ENCODE results near the gene DPYSL4.

Gene DPYSL4

DNA sequence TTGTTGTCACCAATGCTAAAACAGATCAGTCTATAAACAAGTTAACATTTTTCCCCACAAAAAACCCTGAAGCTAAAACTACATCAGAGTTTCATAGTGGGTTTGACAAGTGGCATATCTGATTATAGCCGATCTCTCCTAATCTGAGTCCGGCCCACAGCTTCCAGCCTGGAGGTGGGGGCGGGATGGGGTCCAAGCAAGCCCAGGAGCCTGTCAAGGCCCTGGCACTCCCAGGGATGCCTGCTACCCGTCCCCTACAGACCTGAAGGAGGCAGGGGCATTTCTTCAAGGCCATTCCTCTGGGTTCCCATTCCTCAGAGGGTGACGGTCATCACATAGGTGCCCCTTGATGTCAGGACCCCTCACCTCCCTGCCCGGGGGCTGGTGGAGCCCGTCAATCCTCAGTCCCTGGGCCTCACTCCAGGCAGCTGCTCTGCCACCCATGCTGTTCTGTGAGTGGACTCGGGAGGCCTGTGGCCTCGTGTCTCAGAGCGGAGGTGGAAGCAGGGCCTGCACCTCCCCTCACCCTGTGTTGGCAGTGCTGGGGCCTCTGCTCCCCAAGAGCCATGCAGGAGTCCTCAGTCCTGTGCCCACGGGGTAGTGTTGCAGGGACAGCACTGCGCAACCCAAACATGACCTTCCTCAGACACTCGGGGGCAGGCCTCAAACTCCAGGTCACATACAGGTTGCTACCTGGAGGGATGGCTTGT, 8.8 kb downstream of the DPYSL4 start:
- Histone ChIP-seq H2AFZ (ENCODE audit: low read depth) (no peak overlapping the region), H3K4me3 (IDR thresholded peaks at IDR 0.05; ENCODE audit: insufficient read depth, low read depth, low read length) (no peak overlapping the region), H4K20me1 (ENCODE audit: insufficient read depth) (no peaks in the 10 kb centered on the region), H3K36me3 (ENCODE audit: insufficient read depth) (no peaks in the 10 kb centered on the region), H3K27ac (no peak overlapping the region), H3K4me2 (no peak overlapping the region), H3K9ac (no peak overlapping the region), H3K27me3 (ENCODE audit: insufficient read depth, low read depth) (no peaks in the 10 kb centered on the region), H3K4me1 (ENCODE audit: low read depth, poor library complexity, severe bottlenecking) (no peaks in the 10 kb centered on the region), H3K79me2 (ENCODE audit: insufficient read depth, low read depth) (no peaks in the 10 kb centered on the region)
- TF ChIP-seq, protein P1, sequence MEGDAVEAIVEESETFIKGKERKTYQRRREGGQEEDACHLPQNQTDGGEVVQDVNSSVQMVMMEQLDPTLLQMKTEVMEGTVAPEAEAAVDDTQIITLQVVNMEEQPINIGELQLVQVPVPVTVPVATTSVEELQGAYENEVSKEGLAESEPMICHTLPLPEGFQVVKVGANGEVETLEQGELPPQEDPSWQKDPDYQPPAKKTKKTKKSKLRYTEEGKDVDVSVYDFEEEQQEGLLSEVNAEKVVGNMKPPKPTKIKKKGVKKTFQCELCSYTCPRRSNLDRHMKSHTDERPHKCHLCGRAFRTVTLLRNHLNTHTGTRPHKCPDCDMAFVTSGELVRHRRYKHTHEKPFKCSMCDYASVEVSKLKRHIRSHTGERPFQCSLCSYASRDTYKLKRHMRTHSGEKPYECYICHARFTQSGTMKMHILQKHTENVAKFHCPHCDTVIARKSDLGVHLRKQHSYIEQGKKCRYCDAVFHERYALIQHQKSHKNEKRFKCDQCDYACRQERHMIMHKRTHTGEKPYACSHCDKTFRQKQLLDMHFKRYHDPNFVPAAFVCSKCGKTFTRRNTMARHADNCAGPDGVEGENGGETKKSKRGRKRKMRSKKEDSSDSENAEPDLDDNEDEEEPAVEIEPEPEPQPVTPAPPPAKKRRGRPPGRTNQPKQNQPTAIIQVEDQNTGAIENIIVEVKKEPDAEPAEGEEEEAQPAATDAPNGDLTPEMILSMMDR (conservative IDR thresholded peaks at IDR 0.05; ENCODE audit: low read depth, low read length), result no peak

DNA sequence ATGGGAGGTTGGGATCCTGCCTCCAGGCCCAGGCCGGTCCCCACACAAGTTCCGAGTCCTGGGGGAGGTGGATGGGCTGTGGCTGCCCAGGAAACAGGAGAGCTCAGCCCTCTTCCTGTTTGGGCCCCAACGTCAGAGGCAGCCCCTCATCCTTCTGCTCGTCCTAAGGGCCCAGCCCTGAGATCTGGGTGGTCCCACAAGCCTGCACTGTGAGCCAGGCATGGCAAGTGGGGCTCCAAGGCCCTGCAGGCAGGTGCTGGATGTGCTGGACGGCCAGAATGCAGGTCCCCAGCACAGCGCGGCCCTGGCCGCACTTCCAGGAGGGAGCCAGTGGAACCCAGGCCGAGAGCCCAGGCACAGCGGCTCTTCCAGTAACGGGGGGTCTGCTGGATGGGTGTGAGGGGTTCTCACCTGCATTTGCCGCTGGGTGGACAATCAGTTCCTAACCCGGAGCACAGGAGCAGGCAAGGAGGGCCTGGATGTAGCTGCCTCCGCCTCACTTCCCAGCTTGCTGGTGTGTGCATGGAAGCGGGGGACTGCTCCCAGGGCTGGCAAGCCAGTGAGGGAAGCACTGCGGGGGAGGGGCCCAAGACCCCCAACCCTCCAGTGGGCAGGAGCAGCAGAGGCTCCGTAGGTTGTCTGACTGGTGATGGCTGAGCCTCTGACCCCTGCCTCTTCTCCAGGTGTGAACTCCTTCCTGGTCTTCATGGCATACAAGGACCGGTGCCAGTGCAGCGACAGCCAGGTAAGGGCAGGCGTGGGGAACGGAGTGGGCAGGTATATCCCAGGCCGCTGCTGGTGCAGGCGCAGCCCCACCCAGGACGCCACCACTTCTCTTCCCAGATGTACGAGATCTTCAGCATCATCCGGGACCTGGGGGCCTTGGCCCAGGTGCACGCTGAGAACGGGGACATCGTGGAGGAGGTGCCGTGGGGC, 9.7 kb downstream of the DPYSL4 start:
- TF ChIP-seq, protein P1 (conservative IDR thresholded peaks at IDR 0.05; ENCODE audit: low read depth, low read length), result no peak
- H3K9ac ChIP-seq, result no peak overlapping the region
- no peak overlapping the region for H3K4me3 ChIP-seq (IDR thresholded peaks at IDR 0.05; ENCODE audit: insufficient read depth, low read depth, low read length)
- H3K36me3 ChIP-seq (ENCODE audit: insufficient read depth), result no peaks in the 10 kb centered on the region
- no peaks in the 10 kb centered on the region for H3K4me1 ChIP-seq (ENCODE audit: low read depth, poor library complexity, severe bottlenecking)
- no peak overlapping the region for H2AFZ ChIP-seq (ENCODE audit: low read depth)
- no peak overlapping the region for H3K4me2 ChIP-seq
- H4K20me1 ChIP-seq (ENCODE audit: insufficient read depth), result no peaks in the 10 kb centered on the region
- H3K79me2 ChIP-seq (ENCODE audit: insufficient read depth, low read depth), result no peaks in the 10 kb centered on the region
- H3K27ac ChIP-seq, result no peak overlapping the region
- no peaks in the 10 kb centered on the region for H3K27me3 ChIP-seq (ENCODE audit: insufficient read depth, low read depth)

GRCh38 chr10:132197271-132198067, 10.7 kb downstream of the DPYSL4 start:
- Histone ChIP-seq H3K4me3 (IDR thresholded peaks at IDR 0.05; ENCODE audit: insufficient read depth, low read depth, low read length) (no peak overlapping the region), H3K36me3 (ENCODE audit: insufficient read depth) (no peaks in the 10 kb centered on the region), H3K4me2 (no peak overlapping the region), H3K27me3 (ENCODE audit: insufficient read depth, low read depth) (no peaks in the 10 kb centered on the region), H3K4me1 (ENCODE audit: low read depth, poor library complexity, severe bottlenecking) (no peaks in the 10 kb centered on the region), H3K79me2 (ENCODE audit: insufficient read depth, low read depth) (no peaks in the 10 kb centered on the region), H3K27ac (no peak overlapping the region), H4K20me1 (ENCODE audit: insufficient read depth) (no peaks in the 10 kb centered on the region), H3K9ac (no peak overlapping the region), H2AFZ (ENCODE audit: low read depth) (no peak overlapping the region)
- TF ChIP-seq, protein P1 (conservative IDR thresholded peaks at IDR 0.05; ENCODE audit: low read depth, low read length), result no peak

- Histone ChIP-seq H3K9ac (no peak overlapping the region), H2AFZ (ENCODE audit: low read depth) (no peak overlapping the region), H3K27me3 (ENCODE audit: insufficient read depth, low read depth) (no peaks in the 10 kb centered on the region), H3K27ac (no peak overlapping the region), H3K79me2 (ENCODE audit: insufficient read depth, low read depth) (no peaks in the 10 kb centered on the region), H4K20me1 (ENCODE audit: insufficient read depth) (no peaks in the 10 kb centered on the region), H3K36me3 (ENCODE audit: insufficient read depth) (no peaks in the 10 kb centered on the region), H3K4me3 (IDR thresholded peaks at IDR 0.05; ENCODE audit: insufficient read depth, low read depth, low read length) (no peak overlapping the region), H3K4me2 (no peak overlapping the region), H3K4me1 (ENCODE audit: low read depth, poor library complexity, severe bottlenecking) (no peaks in the 10 kb centered on the region)
- TF ChIP-seq, protein P1 (conservative IDR thresholded peaks at IDR 0.05; ENCODE audit: low read depth, low read length), result no peak
Measured at GRCh38 chr10:132198068-132198370, 11.3 kb downstream of the DPYSL4 start.
